Spleen (tissue), 11 donors: ENCODE measurements around the gene VPS26B. TPM values are rescaled to one million over a fixed set of nuclear protein-coding genes. Genes with fewer than 3 reads are reported as not detected.

Experiments
- DNase-seq: peaks from one replicate; pipeline ENCODE4 v3.0.0-alpha.2; 2020
- H3K27ac ChIP-seq, 8 donors: fragments of 200-600 bp; sonication (generic) in 7 of 8; 1 replicate in 4 of 8; 2 replicates in 4 of 8; pipeline versions ENCODE4 v1.5.0 to v1.8.0; 2016 to 2021; ENCODE audit warnings: inconsistent platforms in 4 of 8, mild to moderate bottlenecking in 4 of 8, moderate library complexity in 1 of 8
- H3K27me3 ChIP-seq, 7 donors: fragments of 200-600 bp; sonication (generic) in 6 of 7; replicated peaks in 1 of 7; 1 replicate in 4 of 7; 2 replicates in 3 of 7; pipeline versions ENCODE4 v1.5.0 to v1.8.0; 2016 to 2021; ENCODE audit warnings: inconsistent platforms in 3 of 7, mild to moderate bottlenecking in 1 of 7
- H3K36me3 ChIP-seq, 6 donors: fragments of 200-600 bp; sonication (generic) in 5 of 6; 1 replicate in 4 of 6; 2 replicates in 2 of 6; pipeline versions ENCODE4 v1.5.0 to v1.8.0; 2016 to 2021; ENCODE audit warnings: inconsistent platforms in 2 of 6
- H3K4me1 ChIP-seq, 6 donors: fragments of 200-600 bp; sonication (generic) in 5 of 6; 1 replicate in 3 of 6; 2 replicates in 3 of 6; pipeline versions ENCODE4 v1.5.0 to v1.8.0; 2016 to 2021; ENCODE audit warnings: inconsistent platforms in 3 of 6
- H3K4me3 ChIP-seq, 8 donors: fragments of 200-600 bp; sonication (generic) in 7 of 8; 1 replicate in 4 of 8; 2 replicates in 4 of 8; pipeline versions ENCODE4 v1.5.0 to v1.8.0; 2016 to 2021; ENCODE audit warnings: inconsistent platforms in 4 of 8, mild to moderate bottlenecking in 4 of 8, moderate library complexity in 2 of 8
- H3K9me3 ChIP-seq, 8 donors: fragments of 200-600 bp; sonication (generic) in 7 of 8; 1 replicate in 4 of 8; 2 replicates in 4 of 8; pipeline versions ENCODE4 v1.5.0 to v1.8.0; 2016 to 2021; ENCODE audit warnings: inconsistent platforms in 4 of 8
- POLR2A ChIP-seq, 3 donors: fragments of 450-650 bp; IDR thresholded peaks; one replicate each; pipeline ENCODE4 v1.5.1; 2017; ENCODE audit warnings: antibody characterized with exemption in 3 of 3, mild to moderate bottlenecking in 1 of 3
- POLR2AphosphoS5 ChIP-seq, 3 donors: sonication (generic); formaldehyde crosslinking; IDR thresholded peaks; one replicate each; pipeline ENCODE4 v1.5.1; 2017; ENCODE audit warnings: antibody characterized with exemption in 3 of 3
- WGBS, 5 donors: extraction: QIAGEN DNeasy Blood & Tissue Kit in 3 of 5; methylation state at CpG; one replicate each; pipeline versions ENCODE4 v1.1.5 to v1.1.7; 2013 to 2018; 5-methylcytosine and 5-hydroxymethylcytosine counted together
- intact Hi-C: fragments of 100-400 bp; cut with DNase I; formaldehyde crosslinking; loops from one replicate; pipeline ENCODE4 v1.15.0; 2023; ENCODE audit warnings: low total_unique reads
- polyA plus RNA-seq, 3 donors: library from polyadenylated mRNA; stranded (reverse); fragments of 200-250 nt; gene quantifications; one replicate each; pipeline ENCODE4 v1.2.1, GENCODE V29; 2013
- total RNA-seq, 7 donors: library from RNA; depleted of rRNA in 3 of 7; stranded (reverse); fragments of >200 nt in 3 of 7; fragmentation: NEBNext Ultra II Directional in 4 of 7; extraction: Animal tissue kit (Norgen Biotek cat#: 25700) in 4 of 7; gene quantifications; one replicate each; pipeline versions ENCODE4 v1.1.0 to v1.2.1, GENCODE V29; 2016 to 2021
- TF ChIP-seq, protein P1 (sequence below), 11 experiments: fragments of 200-600 bp in 7 of 11; fragments of 450-650 bp in 4 of 11; sonication (generic) in 4 of 11; IDR thresholded peaks in 8 of 11; conservative IDR thresholded peaks in 3 of 11; 1 replicate in 7 of 11; 2 replicates in 4 of 11; pipeline versions ENCODE4 v1.4.0 to v1.8.0; 2016 to 2021; ENCODE audit warnings: antibody characterized with exemption in 11 of 11, inconsistent platforms in 4 of 11, mild to moderate bottlenecking in 1 of 11
- donor health status: healthy with polysubstance abuse.
- donor health status: DM: no; HTN: no; CAD: no; lungs with moderate emphysema.
- donor health status: DM: no; HTN: no; CAD: no.
- donor health status: Bipolar disorder and iron deficiency.
- donor health status: healthy.
- donor health status: DM: no; HTN: no; CAD: no.
- donor health status: DM: yes; HTN: yes; CAD: no.

The VPS26B gene
- total and polyA plus RNA-seq, 10 donors: 9.7 to 48.9 (median 38.9) TPM

DNA sequence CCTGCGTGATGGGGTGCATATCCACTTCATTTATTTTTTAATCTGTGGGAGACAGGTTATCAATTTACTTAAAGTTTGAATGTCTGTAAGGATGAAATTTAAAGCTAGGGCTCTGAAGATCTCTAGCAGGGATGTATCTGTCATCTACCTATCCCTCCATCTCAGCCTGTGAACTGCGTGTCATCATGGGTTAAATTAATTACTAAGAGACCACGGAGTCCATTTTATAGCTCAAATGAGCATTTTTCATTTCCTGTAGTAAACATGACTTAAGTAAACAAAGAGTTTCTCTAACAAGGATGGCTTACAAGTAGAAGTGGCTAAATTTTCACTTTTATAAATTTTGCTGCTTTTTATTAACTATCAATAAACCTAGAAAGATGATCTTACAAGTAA lies 48.8 kb downstream of the VPS26B start:
- 41 to 57% (median 47%) methylated on average over 3 of the region's 3 CpGs for WGBS, 5 donors

GRCh38 chr11:134275188-134275533 lies 50.7 kb downstream of the VPS26B start:
- H3K4me3 ChIP-seq: peak overlapping the region in 3 of 8 donors; percentile 51 to 76 (median 52)
- H3K27ac ChIP-seq: peak overlapping the region in 1 of 8 donors; percentile 5
- H3K9me3 ChIP-seq: peaks cover 0 to 10% (median 2%) of the 10 kb centered on the region in 8 donors
- no peaks in the 10 kb centered on the region for H3K36me3 ChIP-seq
- H3K4me1 ChIP-seq: peaks cover 17 to 43% (median 26%) of the 10 kb centered on the region in 6 donors
- intact Hi-C loops: no loop called here
- DNase-seq: no peak
- TF ChIP-seq, protein P1, sequence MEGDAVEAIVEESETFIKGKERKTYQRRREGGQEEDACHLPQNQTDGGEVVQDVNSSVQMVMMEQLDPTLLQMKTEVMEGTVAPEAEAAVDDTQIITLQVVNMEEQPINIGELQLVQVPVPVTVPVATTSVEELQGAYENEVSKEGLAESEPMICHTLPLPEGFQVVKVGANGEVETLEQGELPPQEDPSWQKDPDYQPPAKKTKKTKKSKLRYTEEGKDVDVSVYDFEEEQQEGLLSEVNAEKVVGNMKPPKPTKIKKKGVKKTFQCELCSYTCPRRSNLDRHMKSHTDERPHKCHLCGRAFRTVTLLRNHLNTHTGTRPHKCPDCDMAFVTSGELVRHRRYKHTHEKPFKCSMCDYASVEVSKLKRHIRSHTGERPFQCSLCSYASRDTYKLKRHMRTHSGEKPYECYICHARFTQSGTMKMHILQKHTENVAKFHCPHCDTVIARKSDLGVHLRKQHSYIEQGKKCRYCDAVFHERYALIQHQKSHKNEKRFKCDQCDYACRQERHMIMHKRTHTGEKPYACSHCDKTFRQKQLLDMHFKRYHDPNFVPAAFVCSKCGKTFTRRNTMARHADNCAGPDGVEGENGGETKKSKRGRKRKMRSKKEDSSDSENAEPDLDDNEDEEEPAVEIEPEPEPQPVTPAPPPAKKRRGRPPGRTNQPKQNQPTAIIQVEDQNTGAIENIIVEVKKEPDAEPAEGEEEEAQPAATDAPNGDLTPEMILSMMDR (IDR thresholded peaks at IDR 0.05 in 8 of 11, conservative IDR thresholded peaks at IDR 0.05 in 3 of 11): no peak
- no peak for TF ChIP-seq POLR2AphosphoS5 (IDR thresholded peaks at IDR 0.05)
- peaks cover 4 to 96% (median 72%) of the 10 kb centered on the region in 7 donors for H3K27me3 ChIP-seq
- WGBS, 5 donors: 18 to 31% (median 23%) methylated on average over 5 of the region's 5 CpGs

More for the DNA sequence above, 48.8 kb downstream of the VPS26B start:
- Histone ChIP-seq H3K9me3 (peaks cover 0 to 6% (median under 1%) of the 10 kb centered on the region in 8 donors), H3K27me3 (peaks cover 4 to 90% (median 73%) of the 10 kb centered on the region in 7 donors), H3K4me3 (no peak overlapping the region), H3K36me3 (no peaks in the 10 kb centered on the region), H3K4me1 (peaks cover 17 to 46% (median 26%) of the 10 kb centered on the region in 6 donors), H3K27ac (no peak overlapping the region)
- DNase-seq: no peak
- intact Hi-C loops: no loop called here
- TF ChIP-seq, protein P1 (IDR thresholded peaks at IDR 0.05 in 8 of 11, conservative IDR thresholded peaks at IDR 0.05 in 3 of 11): no peak

DNA sequence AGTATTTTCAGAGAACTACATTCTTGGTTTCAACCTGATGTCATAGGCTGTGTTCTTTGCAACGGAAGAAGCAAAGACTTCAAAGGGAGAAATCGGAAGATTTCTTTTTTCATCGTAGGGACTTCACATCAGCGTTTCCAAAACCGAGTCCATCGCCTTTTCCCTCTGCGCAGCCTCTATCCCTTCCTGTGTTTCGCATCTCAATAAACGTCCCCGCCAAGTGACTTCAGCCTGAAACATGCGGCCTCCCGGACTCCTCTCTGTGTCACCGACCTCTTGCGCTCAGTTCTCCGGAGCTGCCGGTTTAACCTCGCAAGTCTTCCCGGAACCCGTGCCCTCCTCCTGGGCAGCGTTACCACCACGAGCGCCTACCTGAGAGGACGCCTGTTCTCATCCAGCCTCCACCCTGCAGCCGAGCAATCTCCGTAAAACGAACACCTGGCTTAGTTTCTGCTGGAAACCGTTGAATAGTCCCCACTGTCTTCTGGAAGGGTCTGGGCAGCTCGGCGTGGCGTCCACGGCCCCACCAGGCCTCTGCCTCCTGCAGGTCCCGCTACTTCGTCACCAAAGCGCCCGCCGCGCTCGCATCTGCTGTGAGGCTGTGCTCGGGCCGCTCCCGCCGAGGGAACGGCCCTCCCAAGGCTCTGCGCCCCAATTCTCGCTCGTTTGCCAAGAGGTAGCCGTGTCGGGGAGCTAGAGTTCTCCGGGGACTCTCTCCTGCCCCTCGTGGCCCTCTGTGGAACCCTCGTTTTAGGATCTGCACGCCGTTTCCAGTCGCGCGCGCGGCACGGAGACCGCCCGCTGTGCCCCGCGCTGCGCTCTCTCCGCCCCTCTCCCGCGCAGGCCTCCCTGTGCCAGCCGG lies 51.3 kb downstream of the VPS26B start, which contains the start of gene GLB1L3:
Gene GLB1L3 (plus strand): TSS at position 846 of the 862 bp plus-strand sequence. CDS start 362 bp downstream, outside the sequence.
- 2 to 3% (median 2%) methylated on average over 30 to 68 of the region's 68 CpGs for WGBS, 5 donors
- intact Hi-C loops: no loop called here
- H3K9me3 ChIP-seq: peaks cover 0 to 10% (median 2%) of the 10 kb centered on the region in 8 donors
- peak within 1 kb of the TSS; percentile 8 to 76 (median 49) for H3K4me3 ChIP-seq
- H3K27ac ChIP-seq: peak within 1 kb of the TSS in 4 of 8 donors; percentile 5 to 68 (median 48)
- H3K36me3 ChIP-seq: no peaks in the 10 kb centered on the region
- DNase-seq: peak; percentile 81
- peak in 1 of 3 donors; percentile 45 for TF ChIP-seq POLR2AphosphoS5 (IDR thresholded peaks at IDR 0.05)
- no peak for TF ChIP-seq POLR2A (IDR thresholded peaks at IDR 0.05)
- TF ChIP-seq, protein P1 (IDR thresholded peaks at IDR 0.05 in 8 of 11, conservative IDR thresholded peaks at IDR 0.05 in 3 of 11): peak in 6 of 11 experiments; percentile 28 to 59 (median 48)
- H3K4me1 ChIP-seq: peaks cover 17 to 38% (median 26%) of the 10 kb centered on the region in 6 donors
- H3K27me3 ChIP-seq: peaks cover 4 to 93% (median 73%) of the 10 kb centered on the region in 7 donors
